ENCODE measurements around the gene WHRN.
A peak's percentile ranks its signal among the peaks of the same experiment; 100 is the strongest.

Gene WHRN

DNA sequence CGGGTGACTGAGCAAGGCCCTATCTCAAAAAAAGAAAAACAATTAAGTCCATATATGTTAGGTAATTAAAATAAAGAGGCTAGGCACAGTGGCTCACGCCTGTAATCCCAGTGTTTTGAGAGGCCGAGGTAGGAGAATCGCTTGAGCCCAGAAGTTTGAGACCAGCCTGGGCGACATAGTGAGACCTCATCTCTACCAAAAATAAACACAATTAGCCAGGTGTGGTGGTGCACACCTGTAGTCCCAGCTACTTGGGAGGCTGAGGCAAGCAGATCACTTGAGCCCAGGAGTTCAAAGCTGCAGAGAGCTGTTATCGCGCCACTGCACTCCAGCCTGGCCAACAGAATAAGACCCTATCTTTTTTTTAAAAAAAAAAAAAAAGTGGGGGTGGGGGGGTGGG lies 12.3 kb downstream of the WHRN start:
- no peak for DNase-seq (ENCODE audit: low spot score)

DNA sequence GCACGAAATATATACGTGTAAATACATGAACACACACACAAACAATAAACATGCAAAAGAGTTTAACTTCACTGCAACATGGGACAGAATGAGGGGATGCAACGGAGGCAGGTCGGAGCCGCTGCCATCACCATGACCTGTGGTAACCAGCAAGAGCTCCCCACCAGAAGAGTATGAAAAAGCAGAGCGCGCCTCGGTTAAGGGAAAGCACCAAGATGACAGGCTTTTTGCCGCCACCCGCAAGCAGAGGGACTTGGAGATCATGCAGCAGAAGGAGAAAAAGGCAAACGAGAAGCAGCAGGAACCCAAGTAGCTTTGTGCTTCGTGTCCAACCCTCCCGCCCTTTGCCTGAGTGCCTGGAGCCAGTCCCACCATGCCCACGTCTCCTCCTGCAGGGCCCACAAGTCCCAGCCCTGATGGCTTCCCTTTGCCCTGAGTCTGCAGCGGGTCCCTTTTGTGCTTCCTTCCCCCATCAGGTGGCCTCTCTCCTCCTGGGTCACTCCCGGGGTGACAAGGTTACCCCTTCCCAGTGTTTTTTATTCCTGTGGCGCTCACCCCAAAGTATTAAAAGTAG lies 13.8 kb downstream of the WHRN start:
- DNase-seq (ENCODE audit: low spot score) = no peak

DNA sequence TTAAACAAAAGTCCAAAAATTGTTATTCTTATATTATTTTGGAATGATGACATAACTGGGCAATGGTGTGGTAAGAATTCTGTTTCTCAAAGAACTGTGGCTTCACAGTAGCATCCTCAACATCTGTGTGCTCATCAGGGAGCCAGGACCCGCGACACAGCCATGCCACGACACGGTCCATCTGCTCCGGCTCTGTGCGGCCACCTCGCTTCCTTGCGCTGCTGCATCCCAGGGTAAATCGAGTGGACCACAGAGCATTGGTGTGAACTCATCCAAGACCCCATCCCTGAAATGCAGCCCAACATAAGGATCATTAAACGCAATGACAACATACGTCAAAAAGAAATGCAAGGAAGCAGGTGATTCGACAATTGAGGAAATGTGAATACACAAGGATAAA lies 15.3 kb downstream of the WHRN start:
- no peak for DNase-seq (ENCODE audit: low spot score)

DNA sequence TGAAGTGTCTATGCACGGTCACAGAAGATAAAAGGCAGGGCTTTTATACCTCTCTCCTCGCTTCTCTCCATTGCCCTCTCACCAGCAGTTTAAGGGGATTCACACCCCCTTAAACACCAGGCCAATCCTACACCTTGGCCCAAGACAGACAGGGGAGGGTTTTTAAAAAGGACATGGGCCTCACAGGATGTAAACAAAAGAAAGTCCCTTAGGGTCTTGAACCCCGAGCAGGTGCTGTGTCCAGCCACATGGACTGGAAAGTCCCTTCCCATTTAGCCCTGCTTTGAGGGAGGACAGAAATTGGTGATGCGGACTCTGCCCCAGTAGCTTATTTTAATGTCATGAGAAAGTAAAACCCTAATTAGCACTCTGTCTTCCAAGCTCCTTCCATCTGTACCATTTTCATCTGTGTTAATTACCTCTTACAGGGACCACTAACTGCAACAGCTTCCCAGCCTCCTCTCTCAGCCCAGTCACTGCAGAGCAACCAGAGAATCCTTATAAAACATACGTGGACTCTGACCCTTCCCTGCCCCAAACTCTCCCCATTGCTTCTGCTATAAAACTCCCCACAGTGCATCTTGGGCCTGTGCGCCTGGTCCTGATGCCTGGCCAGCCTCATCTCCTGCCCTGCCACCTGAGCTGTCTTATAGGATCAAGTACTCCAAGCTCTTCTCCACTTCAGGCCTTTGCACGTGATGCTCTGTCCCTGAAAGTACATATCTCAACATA lies 16.7 kb downstream of the WHRN start:
- DNase-seq (ENCODE audit: low spot score) = no peak

DNA sequence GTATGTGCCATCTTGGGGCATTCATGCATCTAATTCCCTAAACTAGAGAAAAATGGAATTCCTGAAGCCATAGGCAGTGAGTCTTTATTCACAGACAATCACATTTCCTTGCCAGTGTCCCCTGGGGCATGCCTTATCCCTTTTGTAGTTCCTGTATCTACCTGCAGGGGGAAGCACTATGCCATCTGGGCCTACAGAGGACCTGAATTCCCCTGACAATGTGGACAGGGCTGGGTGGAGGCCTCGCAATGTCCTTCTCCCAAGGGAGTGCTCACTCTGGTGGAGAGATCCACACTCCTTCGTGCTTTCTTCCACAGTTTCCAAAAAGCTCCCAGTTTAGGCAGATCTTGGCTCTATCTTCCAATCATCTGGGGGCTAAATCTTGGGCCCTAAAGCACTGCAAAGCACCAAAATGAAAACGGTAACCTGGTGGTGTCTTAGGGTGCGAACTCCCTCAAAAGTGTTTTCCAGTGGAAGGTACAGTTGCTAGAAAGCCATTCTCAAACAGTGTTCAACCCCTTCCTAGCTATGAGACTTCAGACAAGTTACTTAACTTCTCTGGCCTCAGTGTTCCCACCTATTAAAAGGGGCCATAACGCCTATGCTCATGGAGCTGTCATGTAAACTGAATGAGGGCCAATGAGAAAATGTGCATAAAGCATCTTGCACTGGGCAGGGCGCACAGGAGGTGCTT lies 17.5 kb downstream of the WHRN start:
- peak; percentile 83 for DNase-seq (ENCODE audit: low spot score)

DNA sequence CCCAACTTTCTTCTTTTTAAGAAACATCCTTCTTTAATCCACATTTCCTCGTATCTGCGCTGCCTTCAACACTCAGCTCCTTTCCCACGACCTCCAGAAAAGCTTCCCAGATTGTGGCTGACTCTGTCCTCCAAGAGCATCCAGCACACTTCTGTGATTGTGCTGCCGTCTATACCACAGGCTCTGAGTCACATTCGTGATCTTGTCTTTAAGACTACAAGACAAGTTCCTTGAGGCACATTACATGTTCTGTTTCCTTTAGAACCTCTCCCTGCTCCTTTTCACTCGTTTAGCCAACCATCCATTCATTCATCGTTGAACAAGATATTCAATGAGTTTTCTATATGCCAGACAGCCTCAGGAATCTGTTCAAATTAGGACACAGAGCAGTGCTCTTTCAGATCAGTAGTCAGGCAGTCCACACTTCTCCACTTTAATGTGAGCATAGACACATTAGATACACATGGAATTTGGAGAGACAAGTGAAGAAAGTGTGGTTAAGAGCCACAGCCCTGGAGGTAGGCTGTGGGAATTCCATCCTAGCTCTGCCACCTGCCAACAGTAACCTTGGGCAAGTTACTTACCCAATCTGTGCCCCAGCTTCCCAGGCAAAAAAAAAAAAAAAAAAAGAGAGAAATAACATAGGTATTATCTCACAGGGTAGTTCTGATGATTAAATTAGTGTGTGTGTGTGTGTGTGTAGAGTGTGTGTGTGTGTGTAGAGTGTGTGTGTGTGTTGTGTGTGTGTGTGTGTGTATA lies 18.9 kb downstream of the WHRN start:
- DNase-seq (ENCODE audit: low spot score) = no peak

DNA sequence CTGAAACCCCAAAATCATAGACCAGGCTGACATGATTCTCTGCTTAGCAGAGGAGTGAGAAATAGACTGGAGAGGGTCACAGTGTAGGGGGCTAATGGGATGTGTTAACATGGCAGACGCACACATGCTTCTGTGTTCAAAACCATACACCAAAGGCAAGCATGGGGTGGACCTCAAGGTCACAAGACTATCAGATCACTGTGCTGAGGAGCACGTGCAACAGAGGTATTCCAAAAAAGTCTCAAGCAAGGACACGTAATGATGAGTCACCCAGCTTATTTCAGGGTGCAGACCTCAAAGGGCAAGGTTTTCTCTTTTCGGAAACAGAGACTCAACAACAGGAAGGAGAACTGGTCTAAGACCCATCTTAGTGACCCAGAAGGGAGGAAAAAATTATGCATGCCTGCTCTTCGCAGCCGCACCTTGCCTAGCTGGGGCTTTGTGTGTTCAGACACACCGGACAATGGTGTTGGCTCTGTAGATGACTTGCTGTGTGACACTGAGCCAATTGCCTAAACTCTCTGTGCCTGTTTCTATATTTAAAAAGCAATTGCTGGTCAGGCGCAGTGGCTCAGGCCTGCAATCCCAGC lies 20.3 kb downstream of the WHRN start:
- peak; percentile 73 for DNase-seq (ENCODE audit: low spot score)

DNA sequence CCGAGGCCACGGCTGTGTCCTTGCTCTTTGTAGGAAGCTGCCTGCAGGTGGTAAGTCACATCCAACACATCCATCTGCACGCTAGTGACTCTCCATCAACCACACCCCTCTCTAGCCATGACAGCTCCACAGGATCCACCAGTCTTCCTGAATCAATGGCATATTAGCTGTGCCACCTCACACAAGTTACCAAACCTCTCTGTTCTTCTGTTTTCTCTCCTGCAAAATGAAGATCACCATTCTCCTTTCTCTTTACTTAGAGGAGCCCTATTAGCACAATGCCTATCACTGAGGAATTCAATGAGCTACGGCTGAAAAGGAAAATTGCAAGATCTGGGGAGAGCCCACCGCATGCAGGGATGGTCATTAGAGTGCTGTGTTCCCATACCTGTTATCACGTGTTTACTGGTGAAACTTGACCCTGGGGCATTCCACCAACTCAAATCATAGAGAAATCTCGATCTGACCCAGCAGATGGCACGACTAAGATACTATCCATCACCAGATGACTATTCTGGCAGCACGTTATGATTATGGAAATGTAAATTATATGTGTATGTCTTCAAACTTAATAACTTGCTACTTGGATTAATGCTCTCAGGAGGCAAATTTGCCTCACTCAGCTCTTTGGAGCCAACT lies 20.9 kb downstream of the WHRN start:
- DNase-seq (ENCODE audit: low spot score) = no peak

DNA sequence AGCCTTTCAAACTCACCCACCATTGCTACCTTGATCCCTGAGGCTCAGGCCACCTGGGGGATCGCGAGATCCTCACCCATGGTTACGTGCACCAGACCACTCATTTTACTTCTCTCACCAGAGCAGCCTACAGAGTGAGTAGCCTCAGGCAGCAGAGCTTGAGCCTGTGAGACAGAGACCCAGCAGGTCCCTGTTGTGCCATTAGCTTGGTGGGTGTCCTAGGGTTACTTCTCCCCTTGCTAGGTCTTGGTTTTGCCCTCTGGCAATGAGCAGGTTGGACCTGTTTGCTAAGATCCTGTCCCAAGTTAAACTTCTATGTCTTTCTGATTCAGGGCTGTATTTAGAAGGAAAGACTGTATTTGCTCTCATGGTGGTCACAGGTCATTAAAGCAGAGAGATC lies 21.8 kb downstream of the WHRN start:
- no peak for DNase-seq (ENCODE audit: low spot score)

DNA sequence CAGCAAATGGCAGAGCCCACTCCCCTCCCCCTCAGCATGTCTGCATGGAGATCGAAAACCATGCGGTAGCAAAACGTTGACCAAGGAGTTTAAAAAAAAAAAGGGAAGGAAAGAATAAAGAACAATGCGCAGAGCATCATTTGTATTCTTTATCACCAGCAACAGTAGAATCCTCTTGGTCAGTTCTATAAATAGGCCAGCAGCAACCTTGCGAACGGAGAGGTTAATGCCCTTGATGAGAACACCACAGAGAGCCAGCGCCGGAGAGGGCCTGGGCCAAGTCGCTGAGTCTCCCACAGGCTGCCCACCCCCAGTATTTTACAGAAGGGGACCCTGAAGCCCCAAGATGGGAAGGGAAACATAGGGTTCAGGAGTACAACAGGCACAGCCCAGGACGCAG lies 22.7 kb downstream of the WHRN start:
- DNase-seq (ENCODE audit: low spot score) = no peak

DNA sequence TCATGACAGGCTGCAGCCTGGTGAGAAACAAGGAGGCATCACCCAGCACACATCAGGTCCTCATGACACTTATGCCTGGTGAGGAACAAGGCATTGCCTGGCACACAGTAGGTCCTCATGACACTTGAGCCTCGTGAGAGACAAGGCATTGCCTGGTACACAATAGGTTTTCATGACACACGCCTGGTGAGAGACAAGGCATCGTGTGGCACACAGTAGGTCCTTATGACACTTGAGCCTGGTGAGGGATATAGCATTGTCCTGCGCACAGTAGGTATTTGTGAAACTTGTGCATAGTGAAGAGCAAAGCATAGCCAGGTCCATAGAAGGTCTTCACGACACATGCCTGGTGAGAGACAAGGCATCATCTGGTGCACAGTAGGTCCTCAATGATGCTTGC lies 23.5 kb downstream of the WHRN start:
- no peak for DNase-seq (ENCODE audit: low spot score)

DNA sequence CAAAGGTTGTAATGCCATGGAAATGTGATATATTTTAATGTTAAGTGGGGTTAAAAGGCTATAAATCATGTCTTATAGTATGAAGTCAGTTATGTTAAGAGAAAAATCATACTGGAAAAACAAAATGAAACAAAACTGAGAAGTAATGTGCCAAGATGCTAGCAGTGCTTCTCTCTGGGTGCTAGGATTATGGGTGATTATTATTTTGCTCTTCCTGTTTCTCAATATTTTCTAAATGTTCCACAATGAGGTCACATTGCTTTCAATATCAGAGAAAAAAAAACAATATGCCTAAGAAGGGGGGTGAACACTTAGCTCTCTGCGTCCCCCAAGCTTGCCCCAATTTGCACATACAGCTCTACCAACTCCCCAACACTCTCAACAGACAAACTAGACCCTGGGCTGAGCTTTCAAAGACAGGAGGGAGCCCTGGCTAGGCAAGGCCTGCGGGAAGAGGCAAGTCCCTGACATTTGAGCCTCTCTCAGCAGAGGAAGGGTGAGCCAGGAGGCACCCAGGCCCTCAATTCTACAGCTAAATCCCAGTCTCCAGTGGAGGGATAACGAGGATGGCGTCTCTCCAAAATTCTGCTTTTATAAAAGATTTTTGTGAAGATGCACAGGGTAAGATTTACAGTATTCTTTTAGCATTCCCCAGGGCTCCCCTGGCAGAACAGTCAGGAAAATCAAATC lies 24.4 kb downstream of the WHRN start:
- DNase-seq (ENCODE audit: low spot score) = no peak

DNA sequence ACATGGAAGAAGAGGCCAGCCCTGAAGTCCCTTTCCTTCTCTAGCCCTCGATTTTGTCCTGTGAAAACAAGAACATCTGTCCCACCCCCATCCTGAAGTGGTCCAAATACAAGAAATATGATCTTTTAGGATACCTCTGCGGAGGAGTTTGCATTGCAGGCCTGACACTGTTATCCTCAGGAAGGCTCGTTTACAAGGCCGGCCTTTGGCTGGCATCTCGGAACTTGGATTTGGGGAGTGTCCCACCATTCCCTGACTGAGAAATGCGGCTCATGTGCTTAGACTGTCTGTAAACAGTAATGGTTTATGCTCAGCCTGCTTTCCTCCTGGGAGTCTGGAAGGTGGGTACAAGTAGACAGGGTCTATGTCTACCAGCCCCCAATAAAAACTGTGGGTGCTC lies 26.4 kb downstream of the WHRN start:
- no peak for DNase-seq (ENCODE audit: low spot score)

DNA sequence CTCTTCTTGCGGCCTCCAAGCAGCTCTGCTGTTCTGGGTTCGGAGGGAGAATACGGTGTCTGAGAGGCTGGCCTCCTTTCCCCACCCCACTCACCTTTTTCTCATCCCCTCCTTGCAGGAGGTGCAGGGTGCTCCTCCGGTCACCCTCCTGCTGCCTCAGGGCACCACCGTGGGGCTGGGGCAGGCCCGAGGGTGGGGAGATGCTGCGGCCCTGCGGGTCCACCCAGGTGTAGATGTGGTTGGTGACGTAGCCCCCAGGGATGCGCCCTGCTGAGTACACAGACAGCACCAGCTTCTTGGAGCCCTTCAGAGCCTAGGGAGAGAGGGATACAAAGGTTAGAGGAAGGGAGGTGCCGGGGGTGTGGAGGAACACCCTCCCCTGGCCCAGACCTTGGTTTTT lies 26.8 kb downstream of the WHRN start:
- no peak for DNase-seq (ENCODE audit: low spot score)

DNA sequence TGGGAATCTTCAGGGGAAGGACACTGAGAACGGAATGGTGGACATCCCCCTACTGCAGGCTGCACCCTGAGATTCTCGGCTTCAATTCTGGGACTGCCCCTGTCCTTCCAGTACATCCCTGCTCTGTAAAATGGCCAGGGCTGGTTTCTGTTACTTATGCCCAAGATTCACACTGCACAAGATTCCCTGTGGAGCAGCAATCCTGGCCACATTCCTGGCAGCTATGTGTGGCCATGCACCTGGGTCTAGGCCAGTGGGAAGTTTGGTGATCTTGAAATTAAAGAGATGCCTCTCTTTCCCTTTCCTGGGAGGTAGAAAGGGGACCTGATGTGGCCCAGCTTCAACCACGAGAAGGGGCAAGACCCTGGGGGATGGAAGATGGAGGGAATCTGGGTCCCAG lies 27.6 kb downstream of the WHRN start:
- DNase-seq (ENCODE audit: low spot score) = no peak

DNA sequence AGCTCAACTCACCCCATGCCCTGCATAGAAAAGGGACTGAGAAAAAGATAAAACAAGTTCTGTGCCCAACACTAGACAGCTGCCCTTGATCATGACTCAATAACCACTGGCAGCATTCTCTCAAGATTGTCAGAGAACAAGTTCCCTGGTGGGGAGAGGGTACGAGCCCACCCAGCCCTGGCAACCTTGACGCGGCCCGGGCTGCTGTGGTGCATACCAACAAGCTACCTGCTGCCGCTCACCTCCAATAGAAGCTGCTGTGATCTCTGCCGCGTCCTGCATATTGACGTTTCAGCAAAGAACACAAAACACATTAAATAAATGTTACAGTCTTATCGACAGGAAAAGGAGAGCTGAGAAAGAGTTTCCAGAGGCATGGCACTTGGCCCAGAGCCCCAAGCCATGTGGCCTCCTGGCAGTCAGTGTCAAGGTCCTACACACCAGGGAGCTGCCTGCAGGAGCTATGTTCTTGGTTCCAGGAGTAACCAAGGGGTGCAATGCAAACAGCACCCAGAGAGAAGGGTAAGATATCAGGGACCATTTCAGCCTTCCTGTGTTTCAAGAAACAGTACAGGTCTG lies 28.3 kb downstream of the WHRN start:
- no peak for DNase-seq (ENCODE audit: low spot score)

DNA sequence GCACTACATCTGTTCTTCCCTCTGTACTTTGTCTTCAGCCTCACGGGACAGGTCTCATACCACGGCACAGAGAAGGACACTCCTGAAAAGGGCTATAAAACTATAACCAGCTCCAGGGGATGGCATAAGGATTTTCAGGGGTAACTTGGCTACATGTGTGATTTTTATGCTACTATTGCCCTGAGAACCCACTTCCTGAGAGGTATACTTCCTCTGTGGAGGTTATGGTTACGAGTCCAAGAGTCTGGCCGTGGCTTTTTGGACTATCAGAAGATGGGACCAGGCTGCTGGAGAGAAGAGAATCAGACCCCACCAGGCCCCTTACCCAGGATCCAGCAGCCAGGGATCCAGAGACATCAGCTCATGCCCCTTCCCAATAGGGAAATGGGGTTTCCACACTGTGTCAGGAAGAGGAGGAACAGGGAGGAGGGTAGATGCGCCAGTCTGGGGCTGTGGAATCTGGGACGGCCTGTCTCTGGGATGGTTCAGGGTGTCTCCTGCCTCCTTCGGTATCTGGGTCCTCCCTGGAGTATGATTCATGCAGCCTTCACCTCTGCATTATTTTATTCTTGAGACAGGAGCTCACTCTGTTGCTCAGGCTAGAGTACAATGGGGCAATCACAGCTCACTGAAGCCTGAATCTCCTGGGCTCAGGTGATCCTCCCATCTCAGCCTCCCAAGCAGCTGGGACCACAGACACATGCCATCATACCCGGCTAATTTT lies 29.7 kb downstream of the WHRN start:
- DNase-seq (ENCODE audit: low spot score) = no peak

DNA sequence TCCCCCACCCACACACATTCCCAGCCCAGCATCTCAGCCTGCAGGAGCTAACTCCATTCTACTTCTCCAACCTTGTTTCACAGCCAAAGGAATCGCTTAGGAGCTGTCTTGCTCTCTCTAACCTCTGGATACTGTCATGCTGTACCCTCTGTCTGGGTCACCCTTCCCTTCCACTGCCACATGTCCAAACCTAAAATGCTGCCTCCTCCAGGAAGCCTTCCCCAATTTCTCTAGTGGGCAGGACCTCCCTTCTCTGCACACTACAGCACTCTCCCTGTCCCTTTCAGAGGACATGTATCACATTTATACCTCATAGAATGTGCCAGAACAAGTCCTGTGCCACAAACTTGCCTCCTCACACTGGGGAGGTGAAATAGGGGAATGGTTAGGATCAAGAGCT lies 30.8 kb downstream of the WHRN start:
- DNase-seq (ENCODE audit: low spot score) = no peak

DNA sequence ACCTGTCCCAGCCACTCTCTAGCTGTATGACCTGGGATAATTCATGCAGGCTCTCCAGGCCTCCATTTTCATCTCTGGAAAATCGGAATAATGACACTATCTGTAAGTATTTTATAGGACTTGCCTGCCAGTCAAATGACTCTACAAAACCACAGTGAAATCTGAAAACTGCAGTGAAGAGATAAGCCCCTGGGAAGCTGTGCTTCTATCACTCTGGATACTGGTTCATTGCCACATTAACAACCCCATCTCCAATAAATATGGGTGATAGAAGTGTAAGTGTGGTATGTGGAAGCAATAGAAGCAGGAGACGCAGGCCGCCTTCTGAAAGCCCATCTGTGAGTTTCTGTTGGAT lies 31.8 kb downstream of the WHRN start:
- DNase-seq (ENCODE audit: low spot score) = no peak

DNA sequence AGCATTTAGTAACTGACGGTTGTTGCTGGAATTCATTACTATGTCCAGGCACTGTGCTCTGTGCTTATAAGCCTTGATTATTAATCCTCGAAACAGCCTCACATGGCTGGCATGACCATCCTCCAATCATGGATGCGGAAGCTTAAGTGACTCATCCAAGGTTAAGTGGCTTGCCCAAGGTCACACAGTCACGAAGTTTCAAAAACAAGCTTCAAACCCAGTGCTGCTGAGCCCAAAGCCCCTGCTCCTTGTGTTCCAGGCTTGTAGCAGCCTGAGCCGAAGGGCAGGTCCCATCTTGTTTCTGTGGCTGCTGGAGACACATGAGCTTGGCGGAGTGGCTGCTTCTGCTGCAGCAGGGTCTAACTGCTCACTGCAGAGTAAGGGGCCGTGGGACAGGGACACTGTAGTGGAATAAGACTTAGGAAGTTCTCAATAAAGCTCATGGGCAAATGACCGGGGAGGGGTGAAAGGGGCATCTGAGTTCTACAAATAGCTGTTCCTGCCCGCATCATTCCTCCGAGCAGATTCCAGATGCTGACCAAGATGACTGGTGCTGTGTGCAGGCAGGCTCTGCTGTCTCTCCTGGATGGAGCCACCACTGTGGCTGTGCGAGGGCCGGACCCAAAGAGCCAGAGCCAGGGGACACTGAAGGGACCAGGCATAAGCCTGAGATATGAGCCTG lies 32.4 kb downstream of the WHRN start:
- no peak for DNase-seq (ENCODE audit: low spot score)

Data from CD4-positive, alpha-beta T cell treated with Interleukin-15 for 4 hours (primary cell).